ENCODE measurements around the gene GABRP.
"Not testable (repeated sequence)": the region's sequence is repeated elsewhere in the genome, so short reads cannot be mapped to it uniquely, and the experiment has no call there.

The GABRP gene

DNA sequence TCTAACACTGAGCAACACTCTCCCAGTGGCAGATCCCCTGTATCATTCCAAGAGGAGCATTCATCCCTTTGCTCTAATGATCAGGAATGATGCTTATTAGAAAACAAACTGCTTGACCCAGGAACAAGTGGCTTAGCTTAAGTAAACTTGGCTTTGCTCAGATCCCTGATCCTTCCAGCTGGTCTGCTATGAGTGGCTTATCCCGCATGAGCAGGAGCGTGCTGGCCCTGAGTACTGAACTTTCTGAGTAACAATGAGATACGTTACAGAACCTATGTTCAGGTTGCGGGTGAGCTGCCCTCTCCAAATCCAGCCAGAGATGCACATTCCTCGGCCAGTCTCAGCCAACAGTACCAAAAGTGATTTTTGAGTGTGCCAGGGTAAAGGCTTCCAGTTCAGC is 29.7 kb downstream of the GABRP start:
- H3K4me1 Mint-ChIP-seq: no peaks in the 10 kb centered on the region

DNA sequence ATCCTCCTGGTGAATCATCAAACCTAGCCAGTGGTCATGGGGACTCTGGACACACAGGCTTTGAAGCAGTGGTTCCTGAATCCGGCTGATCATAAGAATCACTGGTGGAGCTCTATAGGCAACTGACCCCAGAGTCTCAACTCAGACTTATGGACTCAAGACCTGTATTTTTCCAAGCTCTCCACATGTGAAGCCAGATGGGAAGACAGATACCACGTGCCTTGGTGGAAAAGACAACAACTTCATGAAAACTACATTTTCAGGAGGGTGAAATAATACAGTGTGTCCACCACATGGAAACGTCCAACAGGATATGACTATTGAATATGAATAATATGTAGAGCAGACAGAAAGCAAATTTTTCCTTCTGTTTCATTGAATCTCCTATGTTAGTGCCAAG is 33.7 kb downstream of the GABRP start:
- Mint-ChIP-seq H3K4me1 (no peaks in the 10 kb centered on the region), H3K9me3 (no peaks in the 10 kb centered on the region), H3K27ac (no peak overlapping the region), H3K4me3 (no peak overlapping the region), H3K36me3 (no peaks in the 10 kb centered on the region), H3K27me3 (peaks cover 2% of the 10 kb centered on the region)

More for the DNA sequence above, 29.7 kb downstream of the GABRP start:
- Mint-ChIP-seq H3K27ac (no peak overlapping the region), H3K27me3 (peaks cover 7% of the 10 kb centered on the region), H3K36me3 (no peaks in the 10 kb centered on the region), H3K4me3 (no peak overlapping the region), H3K9me3 (no peaks in the 10 kb centered on the region)

DNA sequence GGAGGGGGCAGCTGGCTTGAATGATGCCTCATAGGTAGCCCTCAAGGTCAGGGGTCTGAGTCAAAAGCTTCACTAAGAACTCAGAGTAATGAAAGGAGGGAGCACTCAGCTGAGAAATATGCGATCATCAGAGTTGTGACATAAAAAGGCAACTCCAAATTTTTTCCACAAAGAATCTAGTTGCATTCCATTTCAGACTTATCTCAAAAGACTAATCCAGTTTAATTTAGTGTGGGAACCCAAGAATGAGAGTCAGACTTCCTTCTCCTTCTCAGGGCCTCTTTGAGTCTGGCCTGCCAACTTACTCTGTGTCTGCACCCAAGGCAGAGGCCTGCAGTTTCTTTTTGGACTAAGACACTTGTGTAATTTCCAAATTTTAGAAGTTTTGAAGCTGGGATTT is 34.7 kb downstream of the GABRP start:
- no peaks in the 10 kb centered on the region for H3K9me3 Mint-ChIP-seq
- H3K4me1 Mint-ChIP-seq: no peaks in the 10 kb centered on the region
- H3K27ac Mint-ChIP-seq: no peak overlapping the region
- no peaks in the 10 kb centered on the region for H3K36me3 Mint-ChIP-seq
- H3K4me3 Mint-ChIP-seq: no peak overlapping the region
- H3K27me3 Mint-ChIP-seq: peaks cover 2% of the 10 kb centered on the region

DNA sequence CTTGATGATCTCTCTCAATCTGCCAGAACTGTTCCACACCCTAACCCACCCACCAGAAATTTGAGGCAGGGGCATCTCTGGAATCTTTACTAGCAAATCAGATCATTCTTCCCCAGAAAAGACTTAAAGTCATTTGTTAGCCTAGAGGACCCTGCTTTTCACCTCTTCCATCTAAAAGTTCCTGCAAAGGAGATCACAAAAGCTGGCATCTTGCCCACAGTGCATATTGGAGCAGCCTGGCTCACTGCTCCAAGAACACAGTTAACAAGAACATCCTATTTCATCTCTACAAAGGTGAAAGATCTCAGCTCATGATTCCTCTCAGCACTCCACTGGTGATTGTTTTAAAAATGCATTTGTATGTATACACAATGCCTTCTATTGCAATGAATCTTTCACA is 36.3 kb downstream of the GABRP start:
- Mint-ChIP-seq H3K36me3 (no peaks in the 10 kb centered on the region), H3K4me3 (no peak overlapping the region), H3K27ac (no peak overlapping the region)

DNA sequence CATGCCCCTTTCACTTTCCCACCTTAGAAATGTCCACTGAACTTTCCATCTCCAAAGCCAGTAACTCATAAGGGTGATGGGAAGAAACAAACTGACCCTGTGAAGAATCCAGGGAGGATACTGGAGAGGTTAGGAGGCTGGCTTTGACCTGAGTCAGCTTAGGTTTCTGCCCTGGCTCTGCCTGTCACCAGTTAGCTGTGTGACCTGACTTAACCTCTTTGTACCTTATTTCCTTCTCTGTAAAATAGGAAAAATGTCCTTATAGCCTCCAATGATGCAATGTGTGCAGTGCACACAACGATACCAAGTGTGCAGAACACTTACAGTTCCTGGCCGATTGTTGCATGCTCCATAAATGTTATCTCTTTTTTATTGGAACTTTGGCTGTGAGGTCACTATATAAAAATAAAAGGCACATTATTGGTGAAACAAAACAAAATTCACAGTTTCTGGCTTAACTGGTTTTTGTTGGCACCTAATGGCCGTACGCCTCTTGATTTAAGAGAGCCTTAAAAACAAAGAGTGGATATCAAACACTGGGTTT is 37.8 kb downstream of the GABRP start:
- Mint-ChIP-seq H3K4me1 (no peaks in the 10 kb centered on the region), H3K27ac (no peak overlapping the region), H3K4me3 (no peak overlapping the region), H3K36me3 (no peaks in the 10 kb centered on the region), H3K9me3 (no peaks in the 10 kb centered on the region), H3K27me3 (no peaks in the 10 kb centered on the region)

More for the DNA sequence above, 36.3 kb downstream of the GABRP start:
- no peaks in the 10 kb centered on the region for H3K4me1 Mint-ChIP-seq
- peaks cover 2% of the 10 kb centered on the region for H3K27me3 Mint-ChIP-seq
- no peaks in the 10 kb centered on the region for H3K9me3 Mint-ChIP-seq

DNA sequence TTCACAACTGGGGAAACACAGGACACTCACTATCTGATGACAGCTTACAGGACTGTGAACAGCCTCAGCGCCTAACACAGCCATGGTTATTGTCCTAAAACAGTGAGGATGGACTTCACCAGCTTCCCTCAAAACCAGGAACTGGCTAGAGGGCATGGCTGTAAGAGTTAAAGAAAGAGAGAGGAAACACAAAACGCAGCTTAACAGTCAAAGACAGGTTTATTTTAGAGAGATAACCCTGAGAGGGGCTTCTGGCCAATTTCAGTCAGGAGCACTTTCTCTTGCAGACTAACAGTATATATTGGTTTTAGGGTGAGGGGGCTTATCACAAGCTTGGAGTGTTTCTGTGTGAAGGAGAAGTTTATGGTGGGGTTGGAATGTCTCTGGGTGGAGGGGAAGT is 42.6 kb downstream of the GABRP start:
- H3K9me3 Mint-ChIP-seq: no peaks in the 10 kb centered on the region
- no peak overlapping the region for H3K27ac Mint-ChIP-seq
- no peaks in the 10 kb centered on the region for H3K36me3 Mint-ChIP-seq
- no peak overlapping the region for H3K4me3 Mint-ChIP-seq
- no peaks in the 10 kb centered on the region for H3K4me1 Mint-ChIP-seq
- H3K27me3 Mint-ChIP-seq: no peaks in the 10 kb centered on the region

DNA sequence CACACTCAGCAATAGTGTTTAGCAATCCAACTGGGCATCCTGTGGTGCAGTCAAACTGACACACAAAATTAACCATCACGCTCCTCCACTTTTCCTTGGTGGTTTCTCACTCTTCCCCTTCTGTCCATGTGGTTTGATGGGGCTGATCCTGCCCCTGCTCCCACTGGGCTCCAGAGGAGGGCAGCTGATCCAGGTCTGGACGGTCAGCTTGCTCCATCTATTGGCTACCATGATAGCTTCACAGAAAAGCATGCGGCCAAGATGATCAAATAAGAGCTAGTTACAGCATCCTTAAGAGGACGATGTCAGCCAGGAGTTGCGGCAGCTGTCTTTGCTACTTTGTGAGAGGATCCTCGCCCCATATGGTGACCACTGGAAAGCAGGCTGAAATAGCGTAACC is 48.7 kb downstream of the GABRP start:
- Mint-ChIP-seq H3K4me3 (no peak overlapping the region), H3K36me3 (no peaks in the 10 kb centered on the region), H3K4me1 (no peaks in the 10 kb centered on the region), H3K9me3 (peaks cover 7% of the 10 kb centered on the region), H3K27ac (no peak overlapping the region), H3K27me3 (no peaks in the 10 kb centered on the region)

DNA sequence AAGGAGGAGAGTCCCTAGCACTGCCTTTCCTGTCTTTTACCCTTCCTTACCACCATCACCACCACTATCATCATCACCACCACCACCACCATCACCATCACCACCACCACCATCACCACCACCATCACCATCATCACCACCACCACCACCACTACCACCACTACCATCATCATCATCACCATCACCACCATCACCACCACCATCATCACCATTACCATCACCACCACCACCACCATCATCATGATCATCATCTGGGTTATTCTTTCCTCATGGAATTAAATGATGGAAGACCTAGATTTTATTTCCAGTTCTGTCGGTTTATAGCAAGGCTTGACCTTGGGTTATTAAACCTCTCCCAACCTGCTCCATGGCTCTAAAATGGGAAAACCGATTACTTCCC is 50.5 kb downstream of the GABRP start:
- not testable (repeated sequence) for H3K4me3 Mint-ChIP-seq, H3K27ac Mint-ChIP-seq, H3K9me3 Mint-ChIP-seq, H3K36me3 Mint-ChIP-seq, H3K27me3 Mint-ChIP-seq, H3K4me1 Mint-ChIP-seq

DNA sequence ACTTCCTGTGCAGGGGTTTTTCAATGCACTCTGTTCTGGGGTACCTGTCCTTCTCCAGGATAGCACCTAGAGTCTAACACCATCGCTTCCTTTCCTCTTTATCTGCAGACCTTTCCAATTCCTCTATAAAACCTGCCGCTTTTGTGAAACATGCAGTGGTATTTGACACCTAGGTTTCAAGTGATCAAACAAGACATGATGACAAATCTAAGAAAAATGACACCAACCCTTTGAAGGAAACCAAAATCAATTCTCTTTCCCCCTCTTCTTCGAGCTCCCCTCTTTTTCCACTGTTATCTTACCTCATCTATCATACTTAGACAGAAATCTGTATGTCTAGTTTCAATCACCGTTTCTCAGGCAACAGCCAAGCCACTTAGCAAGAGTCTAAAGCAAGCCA is 52.7 kb downstream of the GABRP start:
- no peaks in the 10 kb centered on the region for H3K27me3 Mint-ChIP-seq
- H3K4me3 Mint-ChIP-seq: no peak overlapping the region
- H3K4me1 Mint-ChIP-seq: no peaks in the 10 kb centered on the region
- peaks cover 7% of the 10 kb centered on the region for H3K9me3 Mint-ChIP-seq
- no peaks in the 10 kb centered on the region for H3K36me3 Mint-ChIP-seq
- H3K27ac Mint-ChIP-seq: no peak overlapping the region

DNA sequence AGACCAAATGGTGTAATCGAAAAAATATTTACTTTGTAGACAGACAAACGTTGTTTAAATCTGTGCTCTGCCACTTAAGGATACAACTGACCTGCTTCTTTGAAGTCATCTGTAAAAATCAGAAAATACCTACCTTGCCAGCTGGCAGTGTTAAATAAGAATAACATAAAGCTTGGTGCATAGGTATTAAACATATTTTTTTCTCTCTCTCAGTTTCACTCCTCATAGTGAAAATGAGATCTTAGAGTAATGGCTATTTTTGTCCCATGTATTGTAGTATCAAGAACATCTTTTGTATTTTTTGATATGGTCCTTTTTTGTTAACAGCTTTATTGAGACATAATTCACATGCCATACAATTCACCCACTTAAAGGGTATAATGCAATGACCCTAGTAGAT is 60.3 kb downstream of the GABRP start:
- Mint-ChIP-seq H3K9me3 (no peaks in the 10 kb centered on the region), H3K36me3 (no peaks in the 10 kb centered on the region), H3K4me3 (no peak overlapping the region), H3K4me1 (no peaks in the 10 kb centered on the region), H3K27ac (no peak overlapping the region), H3K27me3 (peaks cover 3% of the 10 kb centered on the region)

DNA sequence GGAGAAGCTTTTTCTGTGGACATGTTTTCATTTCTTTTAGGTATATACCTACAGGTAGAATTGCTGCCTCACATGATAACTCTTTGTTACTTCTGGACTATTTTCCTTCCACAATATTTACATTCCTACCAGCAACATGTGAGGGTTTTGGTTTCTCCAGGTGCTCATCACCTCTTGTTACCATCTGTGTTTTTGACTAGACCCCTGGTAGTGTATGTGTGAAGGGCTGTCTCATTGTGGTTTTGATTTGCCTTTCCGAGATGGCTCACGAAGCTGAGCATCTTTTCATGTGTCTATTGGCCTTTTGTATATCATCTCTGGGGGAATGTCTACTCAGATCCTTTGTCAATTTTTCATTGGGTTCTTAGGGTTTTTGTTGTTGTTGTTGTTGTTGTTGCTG is 61.1 kb downstream of the GABRP start:
- Mint-ChIP-seq H3K4me3 (no peak overlapping the region), H3K9me3 (no peaks in the 10 kb centered on the region), H3K36me3 (no peaks in the 10 kb centered on the region), H3K4me1 (no peaks in the 10 kb centered on the region), H3K27me3 (peaks cover 3% of the 10 kb centered on the region), H3K27ac (no peak overlapping the region)

DNA sequence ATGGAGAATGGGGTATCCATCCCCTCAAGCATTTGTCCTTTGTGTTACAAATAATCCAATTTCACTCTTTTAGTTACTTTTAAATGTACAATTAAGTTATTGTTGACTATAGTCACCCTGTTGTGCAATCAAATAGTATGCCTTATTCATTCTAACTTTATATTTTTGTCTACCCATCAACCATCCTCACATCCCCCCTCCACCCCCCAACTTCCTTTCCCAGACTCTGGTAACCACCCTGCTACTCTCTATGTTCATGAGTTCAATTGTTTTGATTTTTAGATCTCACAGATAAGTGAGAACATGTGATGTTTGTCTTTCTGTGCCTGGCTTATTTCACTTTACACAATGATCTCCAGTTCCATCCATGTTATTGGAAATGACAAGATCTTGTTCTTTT is 62.9 kb downstream of the GABRP start:
- peaks cover 3% of the 10 kb centered on the region for H3K27me3 Mint-ChIP-seq

DNA sequence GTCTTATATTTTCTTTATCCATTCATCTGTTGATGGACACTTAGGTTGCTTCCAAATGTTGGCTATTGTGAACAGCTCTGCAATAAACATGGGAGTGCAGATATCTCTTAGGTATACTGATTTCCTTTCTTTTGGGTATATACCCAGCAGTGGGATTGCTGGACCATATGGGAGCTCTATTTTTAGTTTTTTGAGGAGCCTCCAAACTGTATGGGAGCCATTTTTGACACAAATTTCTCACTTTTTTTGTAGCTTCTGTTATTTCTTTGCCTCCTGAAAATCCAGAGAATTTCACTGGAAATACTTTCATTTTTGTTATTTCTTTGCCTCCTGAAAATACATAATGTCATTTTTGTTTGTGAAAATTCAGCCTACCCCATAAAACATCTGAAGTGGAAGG is 63.3 kb downstream of the GABRP start:
- no peaks in the 10 kb centered on the region for H3K36me3 Mint-ChIP-seq
- peaks cover 3% of the 10 kb centered on the region for H3K27me3 Mint-ChIP-seq
- H3K27ac Mint-ChIP-seq: no peak overlapping the region
- H3K4me3 Mint-ChIP-seq: no peak overlapping the region
- H3K4me1 Mint-ChIP-seq: no peaks in the 10 kb centered on the region
- H3K9me3 Mint-ChIP-seq: no peaks in the 10 kb centered on the region

More for the DNA sequence above, 62.9 kb downstream of the GABRP start:
- Mint-ChIP-seq H3K36me3 (no peaks in the 10 kb centered on the region), H3K9me3 (no peaks in the 10 kb centered on the region), H3K27ac (no peak overlapping the region), H3K4me3 (no peak overlapping the region), H3K4me1 (no peaks in the 10 kb centered on the region)

DNA sequence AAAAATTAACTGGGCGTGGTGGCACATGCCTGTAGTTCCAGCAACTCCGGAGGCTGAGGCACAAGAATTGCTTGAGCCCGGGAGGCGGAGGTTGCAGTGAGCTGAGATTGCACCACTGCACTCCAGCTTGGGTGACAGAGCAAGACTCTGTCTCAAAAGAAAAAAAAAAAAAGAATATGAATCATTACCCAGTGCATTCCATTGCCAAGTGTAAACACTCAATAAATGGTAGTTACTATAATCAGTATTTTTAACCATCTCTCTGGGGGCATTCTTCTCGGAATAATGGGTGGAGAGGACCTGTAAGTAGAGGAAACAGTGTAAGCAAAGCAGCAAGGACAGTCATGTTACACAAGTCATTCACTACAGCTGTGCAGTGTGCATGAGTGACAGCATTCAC is 64.5 kb downstream of the GABRP start:
- Mint-ChIP-seq H3K4me1 (no peaks in the 10 kb centered on the region), H3K27ac (no peak overlapping the region), H3K9me3 (no peaks in the 10 kb centered on the region), H3K36me3 (no peaks in the 10 kb centered on the region), H3K4me3 (no peak overlapping the region), H3K27me3 (peaks cover 3% of the 10 kb centered on the region)

DNA sequence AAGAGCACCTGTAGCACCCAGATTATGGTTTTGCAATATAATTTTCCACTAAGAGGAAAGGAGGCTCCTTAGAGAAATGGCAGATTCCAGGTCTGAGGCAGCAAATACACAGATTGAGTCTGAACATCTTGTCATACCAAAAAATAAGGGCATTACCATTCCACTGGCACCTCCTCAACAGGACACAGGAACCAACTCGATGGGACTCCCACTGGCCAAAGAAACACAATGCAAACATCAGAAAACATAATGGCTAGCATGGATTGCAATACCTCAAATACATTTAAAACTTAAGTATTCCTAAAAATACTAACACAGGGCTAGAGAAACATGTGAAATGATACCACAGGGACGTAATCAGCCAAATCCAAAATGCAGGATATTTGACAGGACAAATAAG is 65.8 kb downstream of the GABRP start:
- Mint-ChIP-seq H3K27me3 (peaks cover 3% of the 10 kb centered on the region), H3K4me1 (no peaks in the 10 kb centered on the region), H3K9me3 (no peaks in the 10 kb centered on the region), H3K36me3 (no peaks in the 10 kb centered on the region), H3K27ac (no peak overlapping the region), H3K4me3 (no peak overlapping the region)

DNA sequence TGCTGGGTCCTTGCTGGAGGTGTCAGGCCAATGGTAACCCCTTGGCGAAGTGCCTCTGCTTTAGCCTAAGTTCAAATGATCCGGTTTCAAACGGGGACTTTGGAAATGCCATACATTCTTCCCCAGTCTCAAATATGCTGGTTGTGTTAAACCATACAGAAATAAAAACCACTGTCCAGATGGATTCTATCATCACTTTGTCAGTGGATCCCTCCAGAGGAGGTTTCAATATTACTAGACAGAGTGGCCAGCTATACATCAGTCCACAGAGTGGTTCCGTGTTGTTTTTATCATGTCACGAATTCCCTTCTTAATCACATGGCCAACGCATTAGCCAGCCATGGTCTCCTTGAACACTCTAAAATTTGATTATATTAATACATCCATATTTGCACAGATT is 71.0 kb downstream of the GABRP start:
- H3K9me3 Mint-ChIP-seq: no peaks in the 10 kb centered on the region
- H3K36me3 Mint-ChIP-seq: no peaks in the 10 kb centered on the region
- H3K4me1 Mint-ChIP-seq: no peaks in the 10 kb centered on the region
- no peak overlapping the region for H3K27ac Mint-ChIP-seq
- H3K4me3 Mint-ChIP-seq: no peak overlapping the region
- H3K27me3 Mint-ChIP-seq: peaks cover 5% of the 10 kb centered on the region

DNA sequence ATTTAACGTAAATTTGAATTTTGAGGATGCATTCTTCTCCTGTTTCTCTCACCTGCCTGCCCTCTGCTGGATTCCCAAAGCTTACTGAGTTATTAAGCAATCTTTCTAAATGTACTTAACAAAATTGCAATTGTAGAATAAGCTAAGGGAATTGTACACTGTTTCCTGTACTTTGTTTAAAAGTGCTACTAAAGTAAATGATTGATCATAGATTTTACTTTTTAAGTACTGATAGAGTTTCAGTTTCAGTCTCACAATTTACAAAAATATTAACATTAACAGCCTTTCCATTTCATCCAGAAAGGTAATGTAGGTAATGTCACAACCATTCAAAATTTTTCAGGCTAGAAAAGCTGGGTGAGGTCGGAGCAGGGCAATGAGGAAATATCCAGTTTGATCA is 73.5 kb downstream of the GABRP start:
- H3K36me3 Mint-ChIP-seq: peaks cover 8% of the 10 kb centered on the region
- H3K4me3 Mint-ChIP-seq: no peak overlapping the region
- H3K4me1 Mint-ChIP-seq: peaks cover 7% of the 10 kb centered on the region
- H3K27me3 Mint-ChIP-seq: peaks cover 16% of the 10 kb centered on the region
- peaks cover 12% of the 10 kb centered on the region for H3K9me3 Mint-ChIP-seq
- H3K27ac Mint-ChIP-seq: no peak overlapping the region

Measured in activated naive CD4-positive, alpha-beta T cell treated with anti-CD3 and anti-CD28 coated beads, Interleukin-2, amount 50 U/mL, for 24 hours (primary cell).